A549 (cell line): ENCODE measurements around the gene ANKRD11. TPM values are rescaled to one million over a fixed set of nuclear protein-coding genes. Genes with fewer than 3 reads are reported as not detected.

Experiments used
- ATAC-seq, 2 experiments: fragments of 200-7000 bp in 1 of 2; fragments of >200 bp in 1 of 2; cut with Nextera tagmentation in 1 of 2; cut with Tn5 transposase in 1 of 2; 3 replicates each; pipeline versions ENCODE4 v1.8.0 to v1.9.1; 2018 to 2020; ENCODE audit warnings: mild to moderate bottlenecking in 1 of 2, moderate library complexity in 1 of 2
- CTCF ChIA-PET: fragments of 300-600 bp; sonication (Branson Sonifier 250); formaldehyde crosslinking; extraction: SDS; loops from one replicate; lab custom pipeline; 2021; ENCODE audit warnings: antibody characterized with exemption, inconsistent platforms; lab: Yijun Ruan, JAX
- POLR2A ChIA-PET: fragments of 350-600 bp; formaldehyde crosslinking; extraction: SDS; loops from one replicate; lab custom pipeline; 2021; ENCODE audit warnings: antibody characterized with exemption, inconsistent platforms; lab: Yijun Ruan, JAX
- DNase-seq, 2 experiments: peaks; one replicate each; pipeline versions ENCODE4 v3.0.0 to v3.0.0-alpha.2; 2011 to 2016; ENCODE audit warnings: low read depth in 1 of 2, low spot score in 1 of 2
- FAIRE-seq: peaks from 2 replicates; lab custom pipeline; 2011; peaks lifted over from hg19 to GRCh38; lab: Jason Lieb, UNC
- H3K27ac ChIP-seq, 2 experiments: fragments of >200 bp; sonication (Bioruptor Twin); formaldehyde crosslinking; 3 replicates each; pipeline ENCODE4 v1.5.1; 2016 to 2017
- H3K4me1 ChIP-seq: fragments of >200 bp; sonication (Bioruptor Twin); formaldehyde crosslinking; 3 replicates; pipeline ENCODE4 v1.6.1; 2016
- H3K4me2 ChIP-seq: fragments of >200 bp; sonication (Bioruptor Twin); formaldehyde crosslinking; 3 replicates; pipeline ENCODE4 v1.6.1; 2016
- H3K4me3 ChIP-seq: fragments of >200 bp; sonication (Bioruptor Twin); formaldehyde crosslinking; 3 replicates; pipeline ENCODE4 v1.5.1; 2016
- H3K9me3 ChIP-seq: fragments of >200 bp; sonication (Bioruptor Twin); formaldehyde crosslinking; 3 replicates; pipeline ENCODE4 v1.6.1; 2016
- BHLHE40 ChIP-seq: IDR thresholded peaks from 2 replicates; pipeline ENCODE4 v1.6.1; 2012; ENCODE audit warnings: low read depth, low read length, inconsistent platforms
- CBX2 ChIP-seq: fragments of 200-600 bp; sonication (generic); IDR thresholded peaks from 2 replicates; pipeline ENCODE4 v1.6.1; 2016; ENCODE audit warnings: low read depth, mild to moderate bottlenecking, borderline replicate concordance
- EP300 ChIP-seq, 2 experiments: fragments of >200 bp; sonication (Bioruptor Twin); formaldehyde crosslinking; IDR thresholded peaks; 2 replicates in 1 of 2; 3 replicates in 1 of 2; pipeline ENCODE4 v1.6.1; 2016 to 2017
- HDAC2 ChIP-seq: fragments of 200-600 bp; sonication (generic); IDR thresholded peaks from 2 replicates; pipeline ENCODE4 v1.6.1; 2016
- HOXB13 ChIP-seq: fragments of 250-450 bp; sonication (Bioruptor Pico); IDR thresholded peaks from 2 replicates; pipeline ENCODE4 v1.5.0; 2020; ENCODE audit warnings: low read depth, mild to moderate bottlenecking, moderate library complexity
- HOXB5 ChIP-seq: fragments of 250-450 bp; sonication (Bioruptor Pico); IDR thresholded peaks from 2 replicates; pipeline ENCODE4 v1.5.0; 2020; ENCODE audit warnings: mild to moderate bottlenecking, moderate library complexity
- JUN ChIP-seq, 2 experiments: fragments of >200 bp; sonication (Bioruptor Twin); formaldehyde crosslinking; IDR thresholded peaks; 2 replicates in 1 of 2; 3 replicates in 1 of 2; pipeline ENCODE4 v1.6.1; 2016 to 2017
- MAX ChIP-seq: IDR thresholded peaks from 2 replicates; pipeline ENCODE4 v1.6.1; 2012
- NPAS2 ChIP-seq: fragments of 250-450 bp; sonication (Bioruptor Pico); IDR thresholded peaks from 2 replicates; pipeline ENCODE4 v1.8.0; 2022; ENCODE audit warnings: mild to moderate bottlenecking, moderate library complexity, borderline replicate concordance
- NR3C1 ChIP-seq: fragments of >200 bp; sonication (Bioruptor Twin); formaldehyde crosslinking; IDR thresholded peaks from 3 replicates; pipeline ENCODE4 v1.6.1; 2017
- RARB ChIP-seq: fragments of 250-450 bp; sonication (Bioruptor Pico); IDR thresholded peaks from 2 replicates; pipeline ENCODE4 v1.8.0; 2021; ENCODE audit warnings: mild to moderate bottlenecking, moderate library complexity
- RCOR1 ChIP-seq: fragments of 150-350 bp; IDR thresholded peaks from 2 replicates; pipeline ENCODE4 v1.6.1; 2014; ENCODE audit warnings: antibody characterized with exemption, low read length, low read depth
- RNF2 ChIP-seq: fragments of 200-600 bp; sonication (generic); IDR thresholded peaks from 2 replicates; pipeline ENCODE4 v1.6.1; 2016; ENCODE audit warnings: low read depth, mild to moderate bottlenecking, antibody characterized with exemption, moderate library complexity, borderline replicate concordance
- TFCP2L1 ChIP-seq: fragments of 250-450 bp; sonication (Bioruptor Pico); IDR thresholded peaks from 2 replicates; pipeline ENCODE4 v1.5.0; 2021; ENCODE audit warnings: mild to moderate bottlenecking
- TP53 ChIP-seq: fragments of 250-450 bp; sonication (Bioruptor Pico); IDR thresholded peaks from 2 replicates; pipeline ENCODE4 v1.5.0; 2021; ENCODE audit warnings: mild to moderate bottlenecking, moderate library complexity
- USF2 ChIP-seq: fragments of 450-650 bp; IDR thresholded peaks from 2 replicates; pipeline ENCODE4 v1.6.1; 2014; ENCODE audit warnings: antibody characterized with exemption
- ZC3H11A ChIP-seq: fragments of 450-650 bp; IDR thresholded peaks from 2 replicates; pipeline ENCODE4 v1.6.1; 2014; ENCODE audit warnings: antibody characterized with exemption, mild to moderate bottlenecking
- ZNF302 ChIP-seq: fragments of 250-450 bp; sonication (Bioruptor Pico); IDR thresholded peaks from 2 replicates; pipeline ENCODE4 v1.9.0; 2021; ENCODE audit warnings: inconsistent platforms, mild to moderate bottlenecking, moderate library complexity
- WGBS: methylation state at CpG from one replicate; pipeline ENCODE4 v1.1.6; 2017; ENCODE audit errors: missing lambda C conversion rate; 5-methylcytosine and 5-hydroxymethylcytosine counted together
- polyA plus RNA-seq, 4 experiments: library from polyadenylated mRNA; depleted of rRNA in 3 of 4; stranded (reverse); fragments of >200 nt; fragmentation: RNase III in 1 of 4; extraction: RNeasy Plus Mini Kit Qiagen cat#74134 plus additional on column Dnase treatment in 1 of 4; gene quantifications; 2 replicates in 3 of 4; 3 replicates in 1 of 4; pipeline ENCODE4 v1.2.3, GENCODE V29; 2011 to 2017
- TF ChIP-seq, protein P1 (sequence below): fragments of 200-600 bp; sonication (generic); IDR thresholded peaks from 2 replicates; pipeline ENCODE4 v1.6.1; 2016; ENCODE audit warnings: antibody characterized with exemption, mild to moderate bottlenecking, moderate library complexity

The ANKRD11 gene
- polyA plus RNA-seq, 2 of the 4 experiments (the other 2 are of a cell fraction), result 53.6 to 54.9 TPM

- H3K4me3 ChIP-seq, result no peak overlapping the region
- WGBS, result 45% methylated on average over 5 of the region's 5 CpGs
- POLR2A ChIA-PET, result no interaction called here
- peaks cover 33% of the 10 kb centered on the region for H3K4me1 ChIP-seq
- ATAC-seq, result peak in 1 of 2 experiments; percentile 48; a peak in 4 of 6 replicates
- H3K27ac ChIP-seq, result peak overlapping the region; percentile 19 to 66; a peak in 4 of 6 replicates
- CTCF ChIA-PET, result interaction anchor here (1.1 to 1.7 kb wide), 2 partner anchors 10 to 35 kb away, joined by 3 read pairs; no protein-coding TSS in a partner anchor
- H3K9me3 ChIP-seq, result no peaks in the 10 kb centered on the region
- TF ChIP-seq CBX2 (no peak), NPAS2 (CRISPR knock-in tag) (no peak), HDAC2 (no peak), RNF2 (no peak), RARB (no peak), HOXB5 (CRISPR knock-in tag) (no peak), TP53 (CRISPR knock-in tag) (no peak), MAX (no peak), EP300 (IDR thresholded peaks at IDR 0.05) (no peak), NR3C1 (no peak)
- FAIRE-seq, result no peak
- no peak for DNase-seq
- peak overlapping the region; percentile 54 for H3K4me2 ChIP-seq
Measured at GRCh38 chr16:89370081-89370511, 120.3 kb downstream of the ANKRD11 start.

DNA sequence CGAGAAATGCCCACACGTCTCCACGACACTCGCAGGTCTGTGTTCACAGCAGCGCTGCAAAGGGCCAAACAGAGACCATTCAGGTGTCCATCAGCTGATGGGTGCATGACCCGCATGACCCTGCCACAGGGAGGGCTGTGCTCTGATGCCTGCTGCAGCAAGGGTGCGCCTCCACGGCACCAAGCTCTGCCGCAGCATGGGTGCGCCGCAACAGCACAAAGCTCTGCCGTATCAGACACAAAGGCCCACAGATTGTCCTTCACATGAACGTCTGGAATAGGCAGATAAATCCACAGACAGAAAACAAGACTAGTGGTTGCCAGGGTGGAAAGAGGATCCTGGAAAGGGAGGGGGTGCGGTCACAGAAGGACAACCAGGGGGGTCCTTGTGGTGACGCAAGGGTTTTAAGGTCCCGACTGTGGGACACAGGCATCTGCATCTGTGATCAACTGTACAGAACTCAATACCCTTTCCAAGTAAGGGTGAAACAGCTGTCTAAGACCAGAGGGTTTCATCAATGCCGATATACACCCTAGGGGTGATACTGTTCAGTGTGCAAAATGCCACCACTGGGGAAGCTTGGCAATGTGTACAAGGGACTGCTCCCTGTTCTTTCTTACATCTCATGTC lies 121.0 kb downstream of the ANKRD11 start:
- H3K4me3 ChIP-seq, result no peak overlapping the region
- WGBS, result 86% methylated on average over 17 of the region's 17 CpGs
- CTCF ChIA-PET, result interaction anchor here (1.7 kb wide), 1 partner anchor 11 kb away, joined by 3 read pairs; no protein-coding TSS in a partner anchor
- TF ChIP-seq, protein P1, sequence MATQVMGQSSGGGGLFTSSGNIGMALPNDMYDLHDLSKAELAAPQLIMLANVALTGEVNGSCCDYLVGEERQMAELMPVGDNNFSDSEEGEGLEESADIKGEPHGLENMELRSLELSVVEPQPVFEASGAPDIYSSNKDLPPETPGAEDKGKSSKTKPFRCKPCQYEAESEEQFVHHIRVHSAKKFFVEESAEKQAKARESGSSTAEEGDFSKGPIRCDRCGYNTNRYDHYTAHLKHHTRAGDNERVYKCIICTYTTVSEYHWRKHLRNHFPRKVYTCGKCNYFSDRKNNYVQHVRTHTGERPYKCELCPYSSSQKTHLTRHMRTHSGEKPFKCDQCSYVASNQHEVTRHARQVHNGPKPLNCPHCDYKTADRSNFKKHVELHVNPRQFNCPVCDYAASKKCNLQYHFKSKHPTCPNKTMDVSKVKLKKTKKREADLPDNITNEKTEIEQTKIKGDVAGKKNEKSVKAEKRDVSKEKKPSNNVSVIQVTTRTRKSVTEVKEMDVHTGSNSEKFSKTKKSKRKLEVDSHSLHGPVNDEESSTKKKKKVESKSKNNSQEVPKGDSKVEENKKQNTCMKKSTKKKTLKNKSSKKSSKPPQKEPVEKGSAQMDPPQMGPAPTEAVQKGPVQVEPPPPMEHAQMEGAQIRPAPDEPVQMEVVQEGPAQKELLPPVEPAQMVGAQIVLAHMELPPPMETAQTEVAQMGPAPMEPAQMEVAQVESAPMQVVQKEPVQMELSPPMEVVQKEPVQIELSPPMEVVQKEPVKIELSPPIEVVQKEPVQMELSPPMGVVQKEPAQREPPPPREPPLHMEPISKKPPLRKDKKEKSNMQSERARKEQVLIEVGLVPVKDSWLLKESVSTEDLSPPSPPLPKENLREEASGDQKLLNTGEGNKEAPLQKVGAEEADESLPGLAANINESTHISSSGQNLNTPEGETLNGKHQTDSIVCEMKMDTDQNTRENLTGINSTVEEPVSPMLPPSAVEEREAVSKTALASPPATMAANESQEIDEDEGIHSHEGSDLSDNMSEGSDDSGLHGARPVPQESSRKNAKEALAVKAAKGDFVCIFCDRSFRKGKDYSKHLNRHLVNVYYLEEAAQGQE, result no peak
- 0 out of 5 replicates have a peak, but pooled peaks of 1 of the 2 experiments have one; percentile 19 for TF ChIP-seq JUN (IDR thresholded peaks at IDR 0.05)
- TF ChIP-seq, all 56 proteins: peak for 1
- POLR2A ChIA-PET, result no interaction called here
- H3K9me3 ChIP-seq, result no peaks in the 10 kb centered on the region
- DNase-seq (no peak), ATAC-seq (peak in 1 of 2 experiments; percentile 14; a peak in 2 of 6 replicates), FAIRE-seq (no peak)
- peak overlapping the region; percentile 54; the same call in 2 of the 3 replicates for H3K4me2 ChIP-seq
- peaks cover 40% of the 10 kb centered on the region for H3K4me1 ChIP-seq
- H3K27ac ChIP-seq, result peak overlapping the region in 1 of 2 experiments; percentile 66; a peak in 3 of 6 replicates

DNA sequence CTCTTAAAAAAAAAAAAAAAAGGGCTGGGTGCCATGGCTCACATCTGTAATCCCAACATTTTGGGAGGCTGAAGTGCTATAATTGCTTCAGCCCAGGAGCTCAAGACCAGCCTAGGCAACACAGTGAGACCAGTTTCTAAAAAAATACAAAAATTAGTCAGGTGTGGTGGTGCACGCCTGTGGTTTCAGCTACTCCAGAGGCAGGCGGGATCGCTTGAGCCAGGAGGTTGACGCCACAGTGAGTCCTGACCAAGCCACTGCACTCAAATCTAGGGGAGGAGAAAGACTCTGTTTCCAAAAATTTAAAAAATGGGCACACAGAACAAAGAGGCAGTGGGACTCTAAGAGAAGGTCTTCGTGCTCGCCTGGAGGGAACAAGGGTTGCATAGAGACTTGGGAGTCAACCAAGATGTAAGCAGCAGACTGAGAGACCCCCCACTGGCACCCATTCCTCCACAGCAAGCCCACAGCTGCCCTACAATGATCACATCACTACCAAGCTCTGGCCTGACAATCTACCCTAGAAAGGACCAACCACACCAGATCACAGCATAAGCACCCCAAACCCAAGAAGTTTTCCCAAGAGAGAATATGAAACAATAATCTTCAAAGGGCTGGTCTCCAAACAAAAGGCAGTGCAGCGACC lies 121.6 kb downstream of the ANKRD11 start:
- DNase-seq (no peak), FAIRE-seq (no peak), ATAC-seq (no peak)
- CTCF ChIA-PET, result interaction anchor here (1.7 kb wide), 1 partner anchor 11 kb away, joined by 3 read pairs; no protein-coding TSS in a partner anchor
- Histone ChIP-seq H3K4me3 (no peak overlapping the region), H3K27ac (no peak overlapping the region), H3K4me2 (no peak overlapping the region), H3K4me1 (peaks cover 46% of the 10 kb centered on the region), H3K9me3 (no peaks in the 10 kb centered on the region)
- POLR2A ChIA-PET, result no interaction called here
- TF ChIP-seq TFCP2L1 (CRISPR knock-in tag) (no peak), ZNF302 (CRISPR knock-in tag) (no peak), USF2 (no peak), BHLHE40 (no peak), HOXB13 (CRISPR knock-in tag) (no peak), RCOR1 (no peak), ZC3H11A (no peak)
- 94% methylated on average over 7 of the region's 7 CpGs for whole genome bisulfite sequencing
